Panc1 (cell line): ENCODE data around the gene FAF1. TPM values are rescaled to one million over a fixed set of nuclear protein-coding genes. Genes with fewer than 3 reads are reported as not detected.

Experiments
- ATAC-seq: fragments of 200-7000 bp; cut with Tn5 transposase; 2 replicates; pipeline ENCODE4 v1.9.1; 2020; ENCODE audit warnings: mild to moderate bottlenecking, moderate library complexity
- BruUV-seq: library from RNA; stranded (reverse); fragments of 400-500 nt; replicated peaks from 2 replicates; lab custom pipeline; 2021; lab: Mats Ljungman, UMichigan
- CTCF ChIA-PET: fragments of 300-600 bp; sonication (Branson Sonifier 250); formaldehyde crosslinking; loops from one replicate; lab custom pipeline; 2022; ENCODE audit warnings: antibody characterized with exemption; lab: Charles Lee
- POLR2A ChIA-PET: fragments of 300-600 bp; sonication (Branson Sonifier 250); formaldehyde crosslinking; loops from one replicate; lab custom pipeline; 2022; ENCODE audit warnings: antibody characterized with exemption; lab: Charles Lee
- DNase-seq: peaks from one replicate; pipeline ENCODE4 v3.0.0-alpha.2; 2010; ENCODE audit warnings: low read depth, low spot score
- H3K27ac ChIP-seq: 2 replicates; pipeline ENCODE4 v1.5.1; 2011; ENCODE audit warnings: mild to moderate bottlenecking, low read length, inconsistent platforms
- H3K27me3 ChIP-seq: fragments of 200-500 bp; sonication (Bioruptor generic); 2 replicates; pipeline ENCODE4 v1.6.0; 2014; ENCODE audit warnings: low read length, inconsistent platforms; ENCODE audit not compliant: control insufficient read depth, insufficient read depth
- H3K36me3 ChIP-seq: fragments of 200-500 bp; sonication (Bioruptor generic); 2 replicates; pipeline ENCODE4 v1.5.1; 2014; ENCODE audit warnings: inconsistent platforms, mild to moderate bottlenecking, low read length, moderate library complexity; ENCODE audit not compliant: control insufficient read depth, insufficient read depth
- H3K4me1 ChIP-seq: 2 replicates; pipeline ENCODE4 v1.5.1; 2011; ENCODE audit warnings: inconsistent platforms, mild to moderate bottlenecking, low read length, moderate library complexity; ENCODE audit not compliant: control insufficient read depth, insufficient read depth
- H3K4me3 ChIP-seq, 2 experiments: 2 replicates each; pipeline ENCODE4 v1.5.1; 2011 to 2012; ENCODE audit warnings: low read depth in 2 of 2, low read length in 2 of 2, mild to moderate bottlenecking in 2 of 2, inconsistent platforms in 1 of 2, moderate library complexity in 1 of 2
- H3K9me3 ChIP-seq: fragments of 200-500 bp; sonication (Bioruptor generic); 2 replicates; pipeline ENCODE4 v1.5.1; 2014; ENCODE audit warnings: low read depth, mild to moderate bottlenecking, inconsistent platforms, low read length, moderate library complexity; ENCODE audit not compliant: control insufficient read depth, insufficient read depth
- CTCF ChIP-seq: fragments of 450-650 bp; IDR thresholded peaks from 2 replicates; pipeline ENCODE4 v1.5.1; 2017; ENCODE audit warnings: mild to moderate bottlenecking
- POLR2AphosphoS5 ChIP-seq: IDR thresholded peaks from 2 replicates; pipeline ENCODE4 v1.6.1; 2012; ENCODE audit warnings: mild to moderate bottlenecking, low read depth, low read length, moderate library complexity
- REST ChIP-seq, 2 experiments: IDR thresholded peaks; 2 replicates each; pipeline ENCODE4 v1.6.1; 2011 to 2012; ENCODE audit warnings: low read depth in 2 of 2, control low read depth in 1 of 2, low read length in 1 of 2, mild to moderate bottlenecking in 1 of 2, moderate library complexity in 1 of 2; ENCODE audit not compliant: insufficient read depth in 1 of 2
- SIN3A ChIP-seq: IDR thresholded peaks from 2 replicates; pipeline ENCODE4 v1.6.1; 2012; ENCODE audit warnings: low read depth, mild to moderate bottlenecking, low read length, moderate library complexity, borderline replicate concordance; ENCODE audit not compliant: insufficient read depth
- TCF7L2 ChIP-seq: IDR thresholded peaks from 2 replicates; pipeline ENCODE4 v1.6.1; 2011; ENCODE audit warnings: mild to moderate bottlenecking, low read depth, low read length, inconsistent platforms
- in situ Hi-C: cut with HindIII; loops from 2 replicates; pipeline ENCODE4 v1.10.0; 2016; ENCODE audit warnings: low sequenced_read_pairs, low pct_unique_long_range_greater_than_20kb
- intact Hi-C: fragments of 100-400 bp; cut with micrococcal nuclease; formaldehyde crosslinking; loops from one replicate; pipeline ENCODE4 v1.10.0; 2022; ENCODE audit not compliant: unreplicated experiment
- total RNA-seq: library from RNA; stranded (reverse); gene quantifications from one replicate; pipeline ENCODE4 v1.2.1, GENCODE V29; 2021; ENCODE audit not compliant: unreplicated experiment

Gene FAF1
- total RNA-seq, 1 experiment from 2014 or later = 101 TPM

- no peak overlapping the region for H3K27ac ChIP-seq
- in situ Hi-C loops (no loop called here), intact Hi-C loops (no loop called here)
- no peaks in the 10 kb centered on the region for H3K9me3 ChIP-seq
- CTCF ChIA-PET = no interaction called here
- no peaks in the 10 kb centered on the region for H3K4me1 ChIP-seq
- H3K27me3 ChIP-seq = no peaks in the 10 kb centered on the region
- DNase-seq (no peak), ATAC-seq (no peak)
- TF ChIP-seq TCF7L2 = no peak
- no peak for TF ChIP-seq REST (IDR thresholded peaks at IDR 0.05; ENCODE audit: insufficient read depth in 1 of 2, low read depth in 2 of 2, low read length in 1 of 2)
- TF ChIP-seq CTCF = no peak
- TF ChIP-seq SIN3A = no peak
- TF ChIP-seq POLR2AphosphoS5 = no peak
- H3K4me3 ChIP-seq = no peak overlapping the region
- POLR2A ChIA-PET = no interaction called here
- H3K36me3 ChIP-seq = no peaks in the 10 kb centered on the region
- BruUV-seq = no TSS peak
Measured at GRCh38 chr1:50667710-50668356, 292.2 kb downstream of the FAF1 start.

GRCh38 chr1:50667272-50667671, 292.8 kb downstream of the FAF1 start:
- Histone ChIP-seq H3K27ac (no peak overlapping the region), H3K9me3 (no peaks in the 10 kb centered on the region), H3K4me3 (no peak overlapping the region), H3K4me1 (no peaks in the 10 kb centered on the region), H3K27me3 (no peaks in the 10 kb centered on the region), H3K36me3 (no peaks in the 10 kb centered on the region)
- ChIA-PET POLR2A (no interaction called here), CTCF (no interaction called here)
- no peak for TF ChIP-seq POLR2AphosphoS5
- TF ChIP-seq SIN3A = no peak
- TF ChIP-seq REST (IDR thresholded peaks at IDR 0.05; ENCODE audit: insufficient read depth in 1 of 2, low read depth in 2 of 2, low read length in 1 of 2) = no peak
- TF ChIP-seq TCF7L2 = no peak
- TF ChIP-seq CTCF = no peak
- no peak for ATAC-seq
- DNase-seq = no peak
- intact Hi-C loops = no loop called here
- in situ Hi-C loops = no loop called here
- no TSS peak for BruUV-seq
